Fibroblast of lung (primary cell): ENCODE results near the gene MT1X.

Experiments
- CTCF ChIP-seq, 2 donors: IDR thresholded peaks in 1 of 2; conservative IDR thresholded peaks in 1 of 2; 1 replicate in 1 of 2; 2 replicates in 1 of 2; pipeline ENCODE4 v1.5.1; 2011 to 2012; ENCODE audit warnings: low read length in 2 of 2, control low read depth in 1 of 2, inconsistent platforms in 1 of 2, low read depth in 1 of 2, mild to moderate bottlenecking in 1 of 2
- EZH2 ChIP-seq: IDR thresholded peaks from 2 replicates; pipeline ENCODE4 v1.5.1; 2012; ENCODE audit warnings: low read length, control low read depth, mild to moderate bottlenecking; ENCODE audit errors: missing control alignments

GRCh38 chr16:56716761-56717160 lies 34.5 kb downstream of the MT1X start:
- TF ChIP-seq CTCF (conservative IDR thresholded peaks at IDR 0.05 in 1 of 2, IDR thresholded peaks at IDR 0.05 in 1 of 2; ENCODE audit: low read depth in 1 of 2, low read length in 2 of 2): no peak
- TF ChIP-seq EZH2: no peak
